Measurements from ENCODE around the gene GZMH.

GZMH gene

GRCh38 chr14:24563505-24563904 is 46.0 kb downstream of the GZMH start:
- FAIRE-seq (no peak), DNase-seq (ENCODE audit: insufficient read length, low spot score) (no peak)
- TF ChIP-seq POLR2AphosphoS5 (IDR thresholded peaks at IDR 0.05; ENCODE audit: low read depth, low read length) (no peak), POU2F2 (IDR thresholded peaks at IDR 0.05; ENCODE audit: low read depth, low read length) (no peak), TAF1 (IDR thresholded peaks at IDR 0.05; ENCODE audit: low read depth, low read length) (no peak), POLR2A (IDR thresholded peaks at IDR 0.05; ENCODE audit: low read depth, low read length) (no peak), SPI1 (IDR thresholded peaks at IDR 0.05; ENCODE audit: low read depth, low read length) (no peak), PAX5 (IDR thresholded peaks at IDR 0.05; ENCODE audit: insufficient read depth, low read length, severe bottlenecking) (no peak)

GRCh38 chr14:24556756-24557155 is 52.7 kb downstream of the GZMH start:
- FAIRE-seq (no peak), DNase-seq (ENCODE audit: insufficient read length, low spot score) (no peak)
- TF ChIP-seq POU2F2 (IDR thresholded peaks at IDR 0.05; ENCODE audit: low read depth, low read length) (no peak), POLR2AphosphoS5 (IDR thresholded peaks at IDR 0.05; ENCODE audit: low read depth, low read length) (no peak), PAX5 (IDR thresholded peaks at IDR 0.05; ENCODE audit: insufficient read depth, low read length, severe bottlenecking) (no peak), SPI1 (IDR thresholded peaks at IDR 0.05; ENCODE audit: low read depth, low read length) (no peak), TAF1 (IDR thresholded peaks at IDR 0.05; ENCODE audit: low read depth, low read length) (no peak), POLR2A (IDR thresholded peaks at IDR 0.05; ENCODE audit: low read depth, low read length) (no peak)
